Measurements from ENCODE around the gene SYDE2.
"Not testable (repeated sequence)": the region's sequence is repeated elsewhere in the genome, so short reads cannot be mapped to it uniquely, and the experiment has no call there.

Gene SYDE2

GRCh38 chr1:85172684-85173337, 28.0 kb downstream of the SYDE2 start:
- no peak for DNase-seq (ENCODE audit: low read depth in 2 of 2)

- DNase-seq (ENCODE audit: low read depth in 2 of 2), result no peak
These were observed 29.1 kb downstream of the SYDE2 start for GRCh38 chr1:85171721-85172120.

- no peak for DNase-seq (ENCODE audit: low read depth in 2 of 2)
These were observed 31.9 kb downstream of the SYDE2 start for GRCh38 chr1:85168884-85169283.

GRCh38 chr1:85166351-85166750, 34.5 kb downstream of the SYDE2 start:
- DNase-seq (ENCODE audit: low read depth in 2 of 2), result no peak

- DNase-seq (ENCODE audit: low read depth in 2 of 2), result no peak
These were observed 41.9 kb downstream of the SYDE2 start for GRCh38 chr1:85158910-85159309.

- DNase-seq (ENCODE audit: low read depth in 2 of 2), result no peak
These were observed 43.4 kb downstream of the SYDE2 start for GRCh38 chr1:85157436-85157835.

GRCh38 chr1:85153149-85153891, 47.5 kb downstream of the SYDE2 start:
- no peak for DNase-seq (ENCODE audit: low read depth in 2 of 2)

- DNase-seq (ENCODE audit: low read depth in 2 of 2), result no peak
These were observed 49.4 kb downstream of the SYDE2 start for GRCh38 chr1:85151446-85151845.

GRCh38 chr1:85149805-85150204, 51.0 kb downstream of the SYDE2 start:
- no peak for DNase-seq (ENCODE audit: low read depth in 2 of 2)

GRCh38 chr1:85148524-85149250, 52.1 kb downstream of the SYDE2 start:
- DNase-seq (ENCODE audit: low read depth in 2 of 2), result no peak

- DNase-seq (ENCODE audit: low read depth in 2 of 2), result peak; percentile 43 to 48
These were observed 53.9 kb downstream of the SYDE2 start for GRCh38 chr1:85146972-85147359.

- not testable (repeated sequence) for DNase-seq (ENCODE audit: low read depth in 2 of 2)
These were observed 54.4 kb downstream of the SYDE2 start for GRCh38 chr1:85146298-85146971.

GRCh38 chr1:85144351-85144750, 56.5 kb downstream of the SYDE2 start:
- no peak for DNase-seq (ENCODE audit: low read depth in 2 of 2)

GRCh38 chr1:85142753-85143152, 58.1 kb downstream of the SYDE2 start:
- no peak for DNase-seq (ENCODE audit: low read depth in 2 of 2)

GRCh38 chr1:85138439-85138838, 62.4 kb downstream of the SYDE2 start:
- DNase-seq (ENCODE audit: low read depth in 2 of 2), result not testable (repeated sequence)

GRCh38 chr1:85137660-85138059, 63.2 kb downstream of the SYDE2 start:
- DNase-seq (ENCODE audit: low read depth in 2 of 2), result no peak

GRCh38 chr1:85135392-85135798, 65.4 kb downstream of the SYDE2 start:
- DNase-seq (ENCODE audit: low read depth in 2 of 2), result no peak

- peak in 1 of 2 experiments; percentile 15 for DNase-seq (ENCODE audit: low read depth in 2 of 2)
These were observed 66.0 kb downstream of the SYDE2 start for GRCh38 chr1:85134583-85135391.

- DNase-seq (ENCODE audit: low read depth in 2 of 2), result no peak
These were observed 67.2 kb downstream of the SYDE2 start for GRCh38 chr1:85133565-85134159.

- DNase-seq (ENCODE audit: low read depth in 2 of 2), result no peak
These were observed 68.6 kb downstream of the SYDE2 start for GRCh38 chr1:85132078-85132720.

Data from fibroblast of skin of left biceps (primary cell).